OCI-LY7 (cell line): ENCODE data around the gene SLC39A8. TPM values are rescaled to one million over a fixed set of nuclear protein-coding genes. Genes with fewer than 3 reads are reported as not detected.

Experiments used
- BruUV-seq: library from RNA; stranded (reverse); fragments of 400-500 nt; replicated peaks from 2 replicates; lab custom pipeline; 2021; lab: Mats Ljungman, UMichigan
- CTCF ChIA-PET: fragments of 300-600 bp; sonication (Branson Sonifier 250); formaldehyde crosslinking; loops from one replicate; lab custom pipeline; 2022; ENCODE audit warnings: antibody characterized with exemption; ENCODE audit not compliant: unreplicated experiment; lab: Charles Lee
- POLR2A ChIA-PET: fragments of 300-600 bp; sonication (Branson Sonifier 250); formaldehyde crosslinking; loops from one replicate; lab custom pipeline; 2022; ENCODE audit warnings: antibody characterized with exemption; lab: Charles Lee
- DNase-seq: peaks from one replicate; pipeline ENCODE4 v3.0.0-alpha.2; 2015; ENCODE audit warnings: low spot score
- H2AFZ ChIP-seq: fragments of 200-600 bp; sonication (generic), shearing (Covaris generic); 2 replicates; pipeline ENCODE4 v1.6.1; 2014; ENCODE audit warnings: mild to moderate bottlenecking, antibody characterized with exemption, low read length, moderate library complexity
- H3K27ac ChIP-seq: fragments of 200-600 bp; sonication (generic); 2 replicates; pipeline ENCODE4 v1.5.1; 2014; ENCODE audit warnings: mixed run types, low read depth, mild to moderate bottlenecking, moderate library complexity, low read length, inconsistent platforms; ENCODE audit not compliant: poor library complexity, severe bottlenecking
- H3K36me3 ChIP-seq: fragments of 200-600 bp; sonication (generic); 2 replicates; pipeline ENCODE4 v1.6.1; 2014; ENCODE audit warnings: mild to moderate bottlenecking, antibody characterized with exemption, low read length, moderate library complexity, mixed read lengths; ENCODE audit not compliant: insufficient read depth
- H3K4me1 ChIP-seq: fragments of 200-600 bp; sonication (generic); 2 replicates; pipeline ENCODE4 v1.5.1; 2014; ENCODE audit warnings: mild to moderate bottlenecking, low read length; ENCODE audit not compliant: insufficient read depth, poor library complexity, severe bottlenecking
- H3K4me2 ChIP-seq: fragments of 200-600 bp; sonication (generic); 2 replicates; pipeline ENCODE4 v1.6.1; 2014; ENCODE audit warnings: mild to moderate bottlenecking, low read length
- H3K4me3 ChIP-seq: fragments of 200-600 bp; sonication (generic); 2 replicates; pipeline ENCODE4 v1.5.1; 2014; ENCODE audit warnings: mild to moderate bottlenecking, low read depth, low read length; ENCODE audit not compliant: poor library complexity, severe bottlenecking
- H3K79me2 ChIP-seq: fragments of 200-600 bp; sonication (generic); 2 replicates; pipeline ENCODE4 v1.6.1; 2016; ENCODE audit warnings: low read depth, mild to moderate bottlenecking, low read length, moderate library complexity, mixed read lengths; ENCODE audit not compliant: insufficient read depth
- H3K9me2 ChIP-seq: fragments of 200-600 bp; sonication (generic); 2 replicates; pipeline ENCODE4 v1.6.1; 2016; ENCODE audit warnings: mild to moderate bottlenecking, low read length, mixed read lengths; ENCODE audit not compliant: insufficient read depth
- H3K9me3 ChIP-seq: fragments of 200-600 bp; sonication (generic); 2 replicates; pipeline ENCODE4 v1.6.1; 2014; ENCODE audit warnings: mild to moderate bottlenecking, mixed run types, low read length, mixed read lengths
- H4K20me1 ChIP-seq: fragments of 200-600 bp; sonication (generic); 2 replicates; pipeline ENCODE4 v1.6.1; 2014; ENCODE audit warnings: mild to moderate bottlenecking, antibody characterized with exemption, low read length, moderate library complexity, mixed read lengths; ENCODE audit not compliant: insufficient read depth
- EZH2phosphoT487 ChIP-seq: fragments of 200-600 bp; sonication (generic); IDR thresholded peaks from 2 replicates; pipeline ENCODE4 v1.6.1; 2018; ENCODE audit warnings: low read depth, borderline replicate concordance, mild to moderate bottlenecking, mixed run types, antibody characterized with exemption, low read length, moderate library complexity, mixed read lengths
- intact Hi-C: fragments of 100-400 bp; cut with micrococcal nuclease; formaldehyde crosslinking; loops from one replicate; pipeline ENCODE4 v1.10.0; 2022; ENCODE audit not compliant: unreplicated experiment
- total RNA-seq, 2 experiments: library from RNA; depleted of rRNA in 1 of 2; stranded (reverse); fragments of >200 nt in 1 of 2; shearing (Covaris generic) in 1 of 2; gene quantifications; 2 replicates each; pipeline ENCODE4 v1.2.3, GENCODE V29; 2014 to 2022
- TF ChIP-seq, protein P1 (sequence below): fragments of 200-600 bp; sonication (generic); conservative IDR thresholded peaks from 2 replicates; pipeline ENCODE4 v1.5.1; 2014; ENCODE audit warnings: mild to moderate bottlenecking, antibody characterized with exemption, low read length, moderate library complexity, mixed read lengths

Gene SLC39A8
- total RNA-seq, 2 experiments from 2014 or later: 35.4 to 57.0 TPM

DNA sequence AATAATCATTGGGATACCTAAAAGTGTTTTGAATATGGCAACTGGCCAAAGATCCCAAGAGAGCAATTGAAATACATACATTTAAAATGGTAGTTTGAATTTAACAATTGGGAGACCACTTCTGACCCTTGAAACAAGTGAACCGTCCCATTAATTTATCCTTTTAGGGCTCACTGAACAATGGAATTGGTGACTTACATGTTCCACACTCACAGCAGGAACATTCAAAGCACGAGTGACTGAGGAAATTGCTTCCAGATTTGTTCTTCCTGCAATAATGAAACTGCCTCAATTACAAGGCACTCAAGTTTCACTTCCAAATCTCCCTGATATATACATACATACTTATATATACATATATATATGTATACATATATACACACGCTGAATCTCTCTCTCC, 20.6 kb downstream of the SLC39A8 start:
- Histone ChIP-seq H3K4me3 (no peak overlapping the region), H3K9me3 (no peaks in the 10 kb centered on the region), H3K4me2 (no peak overlapping the region; the same call in 1 of the 2 replicates), H3K27ac (no peak overlapping the region), H3K79me2 (peaks cover 16% of the 10 kb centered on the region), H3K36me3 (no peaks in the 10 kb centered on the region), H2AFZ (no peak overlapping the region), H4K20me1 (peaks cover 12% of the 10 kb centered on the region), H3K4me1 (peaks cover 22% of the 10 kb centered on the region), H3K9me2 (no peaks in the 10 kb centered on the region)
- TF ChIP-seq, protein P1, sequence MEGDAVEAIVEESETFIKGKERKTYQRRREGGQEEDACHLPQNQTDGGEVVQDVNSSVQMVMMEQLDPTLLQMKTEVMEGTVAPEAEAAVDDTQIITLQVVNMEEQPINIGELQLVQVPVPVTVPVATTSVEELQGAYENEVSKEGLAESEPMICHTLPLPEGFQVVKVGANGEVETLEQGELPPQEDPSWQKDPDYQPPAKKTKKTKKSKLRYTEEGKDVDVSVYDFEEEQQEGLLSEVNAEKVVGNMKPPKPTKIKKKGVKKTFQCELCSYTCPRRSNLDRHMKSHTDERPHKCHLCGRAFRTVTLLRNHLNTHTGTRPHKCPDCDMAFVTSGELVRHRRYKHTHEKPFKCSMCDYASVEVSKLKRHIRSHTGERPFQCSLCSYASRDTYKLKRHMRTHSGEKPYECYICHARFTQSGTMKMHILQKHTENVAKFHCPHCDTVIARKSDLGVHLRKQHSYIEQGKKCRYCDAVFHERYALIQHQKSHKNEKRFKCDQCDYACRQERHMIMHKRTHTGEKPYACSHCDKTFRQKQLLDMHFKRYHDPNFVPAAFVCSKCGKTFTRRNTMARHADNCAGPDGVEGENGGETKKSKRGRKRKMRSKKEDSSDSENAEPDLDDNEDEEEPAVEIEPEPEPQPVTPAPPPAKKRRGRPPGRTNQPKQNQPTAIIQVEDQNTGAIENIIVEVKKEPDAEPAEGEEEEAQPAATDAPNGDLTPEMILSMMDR: no peak
- TF ChIP-seq EZH2phosphoT487: no peak
- ChIA-PET POLR2A (interaction anchor here (0.7 kb wide), 1 partner anchor 472 kb away, joined by 3 read pairs; no protein-coding TSS in a partner anchor), CTCF (no interaction called here)
- intact Hi-C loops: no loop called here
- no peak for DNase-seq
- no TSS peak for BruUV-seq

DNA sequence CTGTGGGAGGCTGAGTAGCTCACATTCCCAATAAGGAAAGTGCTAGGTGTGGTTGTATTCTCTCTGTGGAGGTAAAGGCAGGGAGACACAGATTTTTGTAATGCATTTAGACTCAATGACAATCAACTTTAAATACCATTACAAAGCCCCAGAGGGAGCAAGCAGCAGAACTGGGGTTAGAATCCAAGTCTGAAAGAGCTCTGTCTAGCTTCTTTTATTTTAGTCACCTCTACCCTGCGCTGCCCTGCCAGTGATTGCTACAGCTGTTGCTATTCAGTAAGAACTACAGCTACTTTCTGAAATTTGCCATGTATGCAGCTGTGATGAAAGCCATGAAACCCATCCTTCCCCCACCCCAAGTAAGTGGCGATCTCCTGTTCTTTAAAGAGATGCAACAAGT, 22.5 kb downstream of the SLC39A8 start:
- Histone ChIP-seq H3K79me2 (peaks cover 17% of the 10 kb centered on the region; the same call in 1 of the 2 replicates), H3K36me3 (no peaks in the 10 kb centered on the region), H3K9me2 (no peaks in the 10 kb centered on the region), H3K4me3 (no peak overlapping the region), H3K4me1 (peaks cover 22% of the 10 kb centered on the region), H2AFZ (no peak overlapping the region), H3K9me3 (no peaks in the 10 kb centered on the region), H4K20me1 (peaks cover 9% of the 10 kb centered on the region), H3K4me2 (no peak overlapping the region), H3K27ac (no peak overlapping the region)
- POLR2A ChIA-PET: interaction anchor here (0.6 to 1.9 kb wide), 8 partner anchors 9 to 467 kb away, joined by 3 to 5 read pairs (median 4); partner anchors contain the start of gene SLC39A8
- intact Hi-C loops: no loop called here
- CTCF ChIA-PET: no interaction called here
- no peak for DNase-seq
- no TSS peak for BruUV-seq
- TF ChIP-seq, protein P1: no peak

DNA sequence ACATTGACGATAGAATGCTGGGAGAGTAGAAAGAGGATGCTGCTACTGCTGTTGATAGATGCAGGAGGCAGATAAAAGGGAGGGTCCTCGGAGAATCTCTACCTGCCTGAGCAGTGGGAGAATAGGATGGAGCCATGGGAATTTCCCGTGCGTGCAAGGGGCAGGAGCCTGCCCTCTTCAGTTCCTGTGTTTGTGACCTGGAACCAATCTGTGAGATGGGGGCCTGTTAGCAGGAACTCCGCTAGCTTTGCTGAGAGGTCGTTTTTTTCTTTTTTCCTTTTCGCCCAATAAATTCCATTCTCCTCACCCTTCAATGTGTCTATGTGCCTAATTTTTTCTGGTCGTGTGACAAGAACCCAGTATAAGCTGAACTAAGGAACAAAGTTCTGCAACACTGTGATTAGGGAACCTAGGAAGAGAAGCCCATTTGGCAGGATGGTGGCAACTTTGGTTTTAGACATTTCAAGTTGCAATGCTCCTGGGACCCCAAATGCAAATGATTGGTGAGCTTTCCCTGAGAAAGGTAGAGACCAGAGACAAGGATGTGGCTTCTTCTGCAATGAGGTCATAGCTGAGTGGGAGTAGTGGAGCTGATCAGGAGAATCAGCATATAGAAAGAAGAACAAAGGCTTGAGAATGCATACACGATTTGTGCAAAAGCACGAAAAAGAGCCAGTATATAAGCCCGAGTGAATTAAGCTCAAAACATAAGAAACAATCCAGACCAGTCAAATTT, 23.9 kb downstream of the SLC39A8 start:
- H3K9me3 ChIP-seq: no peaks in the 10 kb centered on the region
- no peak for DNase-seq
- peaks cover 9% of the 10 kb centered on the region for H4K20me1 ChIP-seq
- peaks cover 30% of the 10 kb centered on the region for H3K4me1 ChIP-seq
- POLR2A ChIA-PET: interaction anchor here (0.7 to 1.9 kb wide), 7 partner anchors 11 to 109 kb away, joined by 3 to 5 read pairs (median 4); partner anchors contain the start of gene SLC39A8
- peak overlapping the region; percentile 28 for H3K4me2 ChIP-seq
- CTCF ChIA-PET: no interaction called here
- no TSS peak for BruUV-seq
- no peaks in the 10 kb centered on the region for H3K36me3 ChIP-seq
- no peak for TF ChIP-seq EZH2phosphoT487
- TF ChIP-seq, protein P1: no peak
- no peak overlapping the region for H3K27ac ChIP-seq
- H3K79me2 ChIP-seq: peaks cover 14% of the 10 kb centered on the region; the same call in 1 of the 2 replicates
- intact Hi-C loops: no loop called here
- no peak overlapping the region for H3K4me3 ChIP-seq
- H3K9me2 ChIP-seq: no peaks in the 10 kb centered on the region
- H2AFZ ChIP-seq: no peak overlapping the region
